NB4 (cell line): ENCODE data around the gene GNAT1.

Experiments
- MYC ChIP-seq: IDR thresholded peaks from 2 replicates; pipeline ENCODE4 v1.6.1; 2011; ENCODE audit warnings: low read depth, low read length
- POLR2A ChIP-seq: IDR thresholded peaks from 2 replicates; pipeline ENCODE4 v1.6.1; 2011; ENCODE audit warnings: mild to moderate bottlenecking; ENCODE audit not compliant: insufficient read length; ENCODE audit errors: extremely low read depth
- TF ChIP-seq, protein P1 (sequence below): IDR thresholded peaks from one replicate; pipeline ENCODE4 v1.5.1; 2012; ENCODE audit warnings: low read depth, low read length

GRCh38 chr3:50193286-50193685 lies 1.9 kb downstream of the GNAT1 start:
- TF ChIP-seq POLR2A (no peak), MYC (no peak)
- TF ChIP-seq, protein P1, sequence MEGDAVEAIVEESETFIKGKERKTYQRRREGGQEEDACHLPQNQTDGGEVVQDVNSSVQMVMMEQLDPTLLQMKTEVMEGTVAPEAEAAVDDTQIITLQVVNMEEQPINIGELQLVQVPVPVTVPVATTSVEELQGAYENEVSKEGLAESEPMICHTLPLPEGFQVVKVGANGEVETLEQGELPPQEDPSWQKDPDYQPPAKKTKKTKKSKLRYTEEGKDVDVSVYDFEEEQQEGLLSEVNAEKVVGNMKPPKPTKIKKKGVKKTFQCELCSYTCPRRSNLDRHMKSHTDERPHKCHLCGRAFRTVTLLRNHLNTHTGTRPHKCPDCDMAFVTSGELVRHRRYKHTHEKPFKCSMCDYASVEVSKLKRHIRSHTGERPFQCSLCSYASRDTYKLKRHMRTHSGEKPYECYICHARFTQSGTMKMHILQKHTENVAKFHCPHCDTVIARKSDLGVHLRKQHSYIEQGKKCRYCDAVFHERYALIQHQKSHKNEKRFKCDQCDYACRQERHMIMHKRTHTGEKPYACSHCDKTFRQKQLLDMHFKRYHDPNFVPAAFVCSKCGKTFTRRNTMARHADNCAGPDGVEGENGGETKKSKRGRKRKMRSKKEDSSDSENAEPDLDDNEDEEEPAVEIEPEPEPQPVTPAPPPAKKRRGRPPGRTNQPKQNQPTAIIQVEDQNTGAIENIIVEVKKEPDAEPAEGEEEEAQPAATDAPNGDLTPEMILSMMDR = no peak
